T-cell (primary cell): ENCODE data around the gene LMX1A. TPM values are rescaled to one million over a fixed set of nuclear protein-coding genes. Genes with fewer than 3 reads are reported as not detected.
A peak's percentile ranks its signal among the peaks of the same experiment; 100 is the strongest.

Experiments used
- ATAC-seq, 4 experiments: fragments of 200-7000 bp in 3 of 4; fragments of 150-1000 bp in 1 of 4; cut with Tn5 transposase; replicated peaks in 1 of 4; 1 replicate in 3 of 4; 2 replicates in 1 of 4; pipeline ENCODE4 v1.10.0; 2021; ENCODE audit warnings: moderate library complexity in 3 of 4, mild to moderate bottlenecking in 2 of 4, moderate number of reproducible peaks in 1 of 4
- CTCF ChIA-PET, 2 donors: fragments of 300-600 bp; sonication (Branson Sonifier 250); formaldehyde crosslinking; loops; one replicate each; lab custom pipeline; 2022; ENCODE audit warnings: antibody characterized with exemption in 2 of 2; lab: Charles Lee
- POLR2A ChIA-PET, 2 donors: fragments of 300-600 bp; sonication (Branson Sonifier 250); formaldehyde crosslinking; loops; one replicate each; lab custom pipeline; 2022; ENCODE audit warnings: antibody characterized with exemption in 2 of 2; lab: Charles Lee
- DNase-seq, 35 experiments: peaks; one replicate each; pipeline versions ENCODE4 v3.0.0 to v3.0.0-alpha.2; 2013 to 2023
- H3K27ac ChIP-seq: one replicate; pipeline ENCODE4 v1.5.1; 2013; ENCODE audit warnings: low read length
- H3K27me3 ChIP-seq, 2 experiments: replicated peaks in 1 of 2; 1 replicate in 1 of 2; 2 replicates in 1 of 2; pipeline versions ENCODE4 v1.6.1 to v1.7.0; 2013; ENCODE audit warnings: low read length in 1 of 2, mixed read lengths in 1 of 2; ENCODE audit not compliant: control insufficient read depth in 2 of 2, insufficient read depth in 2 of 2; ENCODE audit errors: extremely low read depth in 1 of 2
- H3K36me3 ChIP-seq, 2 donors: 1 replicate in 1 of 2; 2 replicates in 1 of 2; pipeline versions ENCODE4 v1.6.1 to v1.7.0; 2013; ENCODE audit warnings: low read length in 1 of 2; ENCODE audit not compliant: control insufficient read depth in 2 of 2, insufficient read depth in 1 of 2; ENCODE audit errors: extremely low read depth in 1 of 2
- H3K4me1 ChIP-seq, 2 experiments: 1 replicate in 1 of 2; 2 replicates in 1 of 2; pipeline versions ENCODE4 v1.6.1 to v1.7.0; 2013; ENCODE audit warnings: low read length in 2 of 2, mixed read lengths in 1 of 2; ENCODE audit not compliant: insufficient read depth in 2 of 2, control insufficient read depth in 1 of 2; ENCODE audit errors: extremely low read depth in 1 of 2
- H3K4me3 ChIP-seq, 2 donors: 1 replicate in 1 of 2; 2 replicates in 1 of 2; pipeline versions ENCODE4 v1.5.1 to v1.7.0; 2013; ENCODE audit warnings: mild to moderate bottlenecking in 2 of 2, low read length in 1 of 2, moderate library complexity in 1 of 2; ENCODE audit not compliant: control insufficient read depth in 1 of 2; ENCODE audit errors: extremely low read depth in 1 of 2
- H3K9me3 ChIP-seq: 2 replicates; pipeline ENCODE4 v1.7.0; 2013
- H3K27ac Mint-ChIP-seq, 2 donors: one replicate each; pipeline ENCODE4 v1.8.0; 2020 to 2021; ENCODE audit warnings: mild to moderate bottlenecking in 2 of 2, mixed read lengths in 2 of 2
- H3K27me3 Mint-ChIP-seq, 2 donors: one replicate each; pipeline ENCODE4 v1.8.0; 2021 to 2022; ENCODE audit warnings: mixed read lengths in 2 of 2
- H3K36me3 Mint-ChIP-seq: one replicate; pipeline ENCODE4 v1.8.0; 2021; ENCODE audit warnings: mixed read lengths
- H3K4me1 Mint-ChIP-seq, 3 donors: one replicate each; pipeline ENCODE4 v1.8.0; 2020 to 2022; ENCODE audit warnings: mixed read lengths in 3 of 3, mild to moderate bottlenecking in 1 of 3
- H3K4me3 Mint-ChIP-seq, 3 donors: one replicate each; pipeline ENCODE4 v1.8.0; 2020 to 2022; ENCODE audit warnings: mild to moderate bottlenecking in 3 of 3, mixed read lengths in 3 of 3, moderate library complexity in 3 of 3
- H3K9me3 Mint-ChIP-seq, 3 donors: one replicate each; pipeline ENCODE4 v1.8.0; 2020 to 2022; ENCODE audit warnings: mixed read lengths in 3 of 3
- WGBS: methylation state at CpG from one replicate; pipeline ENCODE4 v1.1.5; 2013; ENCODE audit warnings: missing lambda C conversion rate; ENCODE audit not compliant: insufficient coverage; 5-methylcytosine and 5-hydroxymethylcytosine counted together
- total RNA-seq, 35 experiments: library from RNA in 6 of 35; stranded (reverse) in 6 of 35; fragments of 120-200 nt in 1 of 35; gene quantifications; one replicate each; pipeline versions ENCODE4 v1.2.1 to v1.2.4 and lab custom pipeline; 2013 to 2026

Gene LMX1A
- total RNA-seq, 5 donors from 2014 or later (not counting 1 experiment from before 2014, with no cell fraction given), result not detected

- ATAC-seq, result no peak
- no peak overlapping the region for H3K4me3 ChIP-seq
- ChIA-PET CTCF (no interaction called here), POLR2A (no interaction called here)
- WGBS, result no CpG with 5 or more reads among the region's 4 CpGs
- H3K4me1 ChIP-seq, result no peaks in the 10 kb centered on the region
- H3K27ac ChIP-seq, result no peak overlapping the region
- H3K9me3 ChIP-seq, result no peaks in the 10 kb centered on the region
- Mint-ChIP-seq H3K27me3 (peaks cover 0 to 2% of the 10 kb centered on the region in 2 donors), H3K9me3 (peaks cover 6 to 25% (median 7%) of the 10 kb centered on the region in 3 donors), H3K36me3 (no peaks in the 10 kb centered on the region), H3K27ac (no peak overlapping the region), H3K4me3 (no peak overlapping the region), H3K4me1 (no peaks in the 10 kb centered on the region)
- H3K27me3 ChIP-seq, result peaks cover 0 to 2% of the 10 kb centered on the region in 2 experiments
- DNase-seq, result no peak
- no peaks in the 10 kb centered on the region for H3K36me3 ChIP-seq
Observed at GRCh38 chr1:165185161-165185889, 171.2 kb downstream of the LMX1A start.

- H3K27ac Mint-ChIP-seq, result no peak overlapping the region
- no peaks in the 10 kb centered on the region for H3K4me1 Mint-ChIP-seq
- Histone ChIP-seq H3K27me3 (peaks cover 0 to 2% of the 10 kb centered on the region in 2 experiments), H3K9me3 (no peaks in the 10 kb centered on the region), H3K27ac (no peak overlapping the region), H3K4me1 (no peaks in the 10 kb centered on the region), H3K4me3 (no peak overlapping the region), H3K36me3 (no peaks in the 10 kb centered on the region)
- no peak overlapping the region for H3K4me3 Mint-ChIP-seq
- ATAC-seq (no peak), DNase-seq (no peak)
- H3K36me3 Mint-ChIP-seq, result no peaks in the 10 kb centered on the region
- H3K27me3 Mint-ChIP-seq, result no peaks in the 10 kb centered on the region
- CTCF ChIA-PET, result no interaction called here
- POLR2A ChIA-PET, result no interaction called here
- peaks cover 6 to 25% (median 7%) of the 10 kb centered on the region in 3 donors for H3K9me3 Mint-ChIP-seq
- 63% methylated on average over 3 of the region's 3 CpGs for WGBS
Observed at GRCh38 chr1:165182975-165183374, 173.5 kb downstream of the LMX1A start.

- no peaks in the 10 kb centered on the region for H3K4me1 ChIP-seq
- DNase-seq (no peak), ATAC-seq (no peak)
- ChIA-PET CTCF (no interaction called here), POLR2A (no interaction called here)
- Mint-ChIP-seq H3K36me3 (no peaks in the 10 kb centered on the region), H3K9me3 (peaks cover 7 to 20% (median 8%) of the 10 kb centered on the region in 3 donors), H3K4me3 (no peak overlapping the region), H3K27ac (no peak overlapping the region), H3K4me1 (no peaks in the 10 kb centered on the region), H3K27me3 (peaks cover 0 to 2% of the 10 kb centered on the region in 2 donors)
- H3K9me3 ChIP-seq, result no peaks in the 10 kb centered on the region
- H3K27ac ChIP-seq, result no peak overlapping the region
- H3K36me3 ChIP-seq, result no peaks in the 10 kb centered on the region
- peaks cover 0 to 2% of the 10 kb centered on the region in 2 experiments for H3K27me3 ChIP-seq
- 78% methylated on average over 3 of the region's 6 CpGs for WGBS
- no peak overlapping the region for H3K4me3 ChIP-seq
Observed at GRCh38 chr1:165179306-165179705, 177.2 kb downstream of the LMX1A start.

GRCh38 chr1:165174491-165174890 is 182.0 kb downstream of the LMX1A start:
- no peak for ATAC-seq
- Mint-ChIP-seq H3K9me3 (peaks cover 0 to 4% (median 0%) of the 10 kb centered on the region in 3 donors), H3K36me3 (no peaks in the 10 kb centered on the region), H3K27ac (no peak overlapping the region), H3K4me3 (no peak overlapping the region), H3K27me3 (peaks cover 3 to 5% of the 10 kb centered on the region in 2 donors), H3K4me1 (no peaks in the 10 kb centered on the region)
- Histone ChIP-seq H3K36me3 (no peaks in the 10 kb centered on the region), H3K4me3 (no peak overlapping the region), H3K27me3 (no peaks in the 10 kb centered on the region), H3K4me1 (no peaks in the 10 kb centered on the region), H3K9me3 (no peaks in the 10 kb centered on the region), H3K27ac (no peak overlapping the region)
- no peak for DNase-seq
- 75% methylated on average over 4 of the region's 4 CpGs for WGBS
- ChIA-PET CTCF (no interaction called here), POLR2A (no interaction called here)

GRCh38 chr1:165173818-165174217 is 182.7 kb downstream of the LMX1A start:
- no peaks in the 10 kb centered on the region for H3K27me3 ChIP-seq
- H3K27ac ChIP-seq, result no peak overlapping the region
- H3K36me3 ChIP-seq, result no peaks in the 10 kb centered on the region
- ATAC-seq (no peak), DNase-seq (no peak)
- H3K4me3 Mint-ChIP-seq, result no peak overlapping the region
- H3K27me3 Mint-ChIP-seq, result peaks cover 5 to 7% of the 10 kb centered on the region in 2 donors
- H3K4me1 Mint-ChIP-seq, result no peaks in the 10 kb centered on the region
- ChIA-PET CTCF (no interaction called here), POLR2A (no interaction called here)
- H3K4me1 ChIP-seq, result no peaks in the 10 kb centered on the region
- no peaks in the 10 kb centered on the region for H3K36me3 Mint-ChIP-seq
- no peak overlapping the region for H3K4me3 ChIP-seq
- peaks cover 0 to 4% (median 0%) of the 10 kb centered on the region in 3 donors for H3K9me3 Mint-ChIP-seq
- WGBS, result 82% methylated on average over 4 of the region's 4 CpGs
- H3K9me3 ChIP-seq, result no peaks in the 10 kb centered on the region
- no peak overlapping the region for H3K27ac Mint-ChIP-seq

GRCh38 chr1:165173409-165173808 is 183.1 kb downstream of the LMX1A start:
- POLR2A ChIA-PET, result no interaction called here
- DNase-seq (no peak), ATAC-seq (peak in 1 of 4 experiments; percentile 27)
- no peak overlapping the region for H3K4me3 ChIP-seq
- no peaks in the 10 kb centered on the region for H3K27me3 ChIP-seq
- H3K27ac ChIP-seq, result no peak overlapping the region
- no peaks in the 10 kb centered on the region for H3K9me3 ChIP-seq
- H3K4me1 ChIP-seq, result no peaks in the 10 kb centered on the region
- no peaks in the 10 kb centered on the region for H3K36me3 Mint-ChIP-seq
- no peak overlapping the region for H3K4me3 Mint-ChIP-seq
- no peak overlapping the region for H3K27ac Mint-ChIP-seq
- peaks cover 7 to 8% of the 10 kb centered on the region in 2 donors for H3K27me3 Mint-ChIP-seq
- CTCF ChIA-PET, result no interaction called here
- WGBS, result 33% methylated on average over 2 of the region's 2 CpGs
- H3K4me1 Mint-ChIP-seq, result no peaks in the 10 kb centered on the region
- H3K9me3 Mint-ChIP-seq, result peaks cover 0 to 4% (median 4%) of the 10 kb centered on the region in 3 donors
- H3K36me3 ChIP-seq, result no peaks in the 10 kb centered on the region
